Trophoblast cell (in vitro differentiated cells and primary cell): Measurements from ENCODE around the gene UBALD2.
A peak's percentile ranks its signal among the peaks of the same experiment; 100 is the strongest.

Experiments
- DNase-seq, 2 donors: peaks; one replicate each; pipeline ENCODE4 v3.0.0-alpha.2; 2016
- H2AFZ ChIP-seq: 2 replicates; pipeline ENCODE4 v1.6.1; 2013; ENCODE audit warnings: low read length, moderate library complexity, mild to moderate bottlenecking; ENCODE audit not compliant: insufficient read depth, poor library complexity
- H2AK5ac ChIP-seq: 2 replicates; pipeline ENCODE4 v1.6.1; 2013; ENCODE audit warnings: mild to moderate bottlenecking, low read length
- H2BK120ac ChIP-seq: 2 replicates; pipeline ENCODE4 v1.6.1; 2013; ENCODE audit warnings: low read length, mild to moderate bottlenecking, moderate library complexity; ENCODE audit not compliant: insufficient read depth, poor library complexity
- H2BK12ac ChIP-seq: 2 replicates; pipeline ENCODE4 v1.6.1; 2013; ENCODE audit warnings: mild to moderate bottlenecking, low read length, moderate library complexity
- H2BK5ac ChIP-seq: 2 replicates; pipeline ENCODE4 v1.6.1; 2013; ENCODE audit warnings: low read length, low read depth, moderate library complexity, mild to moderate bottlenecking; ENCODE audit not compliant: poor library complexity
- H3K14ac ChIP-seq: 2 replicates; pipeline ENCODE4 v1.6.1; 2013; ENCODE audit warnings: mild to moderate bottlenecking, low read length
- H3K18ac ChIP-seq: 2 replicates; pipeline ENCODE4 v1.6.1; 2013; ENCODE audit warnings: mild to moderate bottlenecking, low read length
- H3K23ac ChIP-seq: 2 replicates; pipeline ENCODE4 v1.6.1; 2013; ENCODE audit warnings: low read length
- H3K27ac ChIP-seq: 2 replicates; pipeline ENCODE4 v1.5.1; 2013; ENCODE audit warnings: low read depth, mild to moderate bottlenecking, inconsistent platforms, low read length, moderate library complexity
- H3K27me3 ChIP-seq: 2 replicates; pipeline ENCODE4 v1.6.1; 2013; ENCODE audit warnings: inconsistent platforms, mild to moderate bottlenecking, low read length, moderate library complexity; ENCODE audit not compliant: insufficient read depth
- H3K36me3 ChIP-seq, 2 experiments: 1 replicate in 1 of 2; 2 replicates in 1 of 2; pipeline ENCODE4 v1.6.1; 2013; ENCODE audit warnings: low read length in 2 of 2, mild to moderate bottlenecking in 2 of 2, moderate library complexity in 1 of 2; ENCODE audit not compliant: insufficient read depth in 2 of 2, control insufficient read depth in 1 of 2
- H3K4ac ChIP-seq: 2 replicates; pipeline ENCODE4 v1.6.1; 2013; ENCODE audit warnings: low read depth, mild to moderate bottlenecking, low read length, moderate library complexity
- H3K4me1 ChIP-seq, 2 experiments: 1 replicate in 1 of 2; 2 replicates in 1 of 2; pipeline ENCODE4 v1.6.1; 2013; ENCODE audit warnings: low read length in 2 of 2, mild to moderate bottlenecking in 2 of 2, moderate library complexity in 1 of 2; ENCODE audit not compliant: insufficient read depth in 2 of 2, control insufficient read depth in 1 of 2
- H3K4me2 ChIP-seq: 2 replicates; pipeline ENCODE4 v1.6.1; 2013; ENCODE audit warnings: inconsistent platforms, mild to moderate bottlenecking, low read length, moderate library complexity
- H3K4me3 ChIP-seq: 2 replicates; pipeline ENCODE4 v1.5.1; 2013; ENCODE audit warnings: mild to moderate bottlenecking, low read depth, low read length, inconsistent platforms
- H3K79me1 ChIP-seq: one replicate; pipeline ENCODE4 v1.6.1; 2013; ENCODE audit warnings: low read length
- H3K79me2 ChIP-seq: 2 replicates; pipeline ENCODE4 v1.6.1; 2013; ENCODE audit warnings: low read length, mild to moderate bottlenecking; ENCODE audit not compliant: control insufficient read depth, insufficient read depth, poor library complexity
- H3K9ac ChIP-seq: 2 replicates; pipeline ENCODE4 v1.6.1; 2013; ENCODE audit warnings: mild to moderate bottlenecking, low read length
- H3K9me3 ChIP-seq: 2 replicates; pipeline ENCODE4 v1.6.1; 2013; ENCODE audit warnings: low read depth, mild to moderate bottlenecking, control low read depth, inconsistent platforms, low read length; ENCODE audit not compliant: insufficient read depth
- H4K12ac ChIP-seq: 2 replicates; pipeline ENCODE4 v1.6.1; 2013; ENCODE audit warnings: low read depth, mild to moderate bottlenecking, low read length, moderate library complexity
- H4K8ac ChIP-seq: 2 replicates; pipeline ENCODE4 v1.6.1; 2013; ENCODE audit warnings: low read depth, mild to moderate bottlenecking, low read length, moderate library complexity
- H4K91ac ChIP-seq: one replicate; pipeline ENCODE4 v1.6.1; 2013; ENCODE audit warnings: low read depth, mild to moderate bottlenecking, low read length, moderate library complexity
- WGBS: extraction: QIAGEN DNeasy Blood & Tissue Kit; methylation state at CpG from one replicate; pipeline ENCODE4 v1.1.7; 2013; ENCODE audit warnings: missing lambda C conversion rate; ENCODE audit not compliant: insufficient read length, insufficient coverage; ENCODE audit errors: extremely low coverage; 5-methylcytosine and 5-hydroxymethylcytosine counted together

Gene UBALD2

DNA sequence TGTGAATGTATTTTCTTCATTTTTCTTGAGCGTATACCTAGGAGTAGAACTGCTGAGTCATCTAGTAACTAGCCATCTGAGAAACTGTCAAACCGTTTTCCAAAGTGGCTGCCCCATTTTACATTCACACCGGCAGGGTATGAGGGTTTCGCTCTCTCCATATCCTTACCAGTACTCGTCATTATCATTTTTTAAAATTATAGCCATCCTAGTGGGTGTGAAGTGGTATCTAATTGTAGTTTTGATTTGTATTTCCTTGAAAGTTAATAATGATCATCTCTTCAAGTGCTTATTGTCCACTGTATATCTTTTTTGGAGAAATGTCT, 30.8 kb upstream of the UBALD2 start:
- H2BK12ac ChIP-seq, result no peak overlapping the region

DNA sequence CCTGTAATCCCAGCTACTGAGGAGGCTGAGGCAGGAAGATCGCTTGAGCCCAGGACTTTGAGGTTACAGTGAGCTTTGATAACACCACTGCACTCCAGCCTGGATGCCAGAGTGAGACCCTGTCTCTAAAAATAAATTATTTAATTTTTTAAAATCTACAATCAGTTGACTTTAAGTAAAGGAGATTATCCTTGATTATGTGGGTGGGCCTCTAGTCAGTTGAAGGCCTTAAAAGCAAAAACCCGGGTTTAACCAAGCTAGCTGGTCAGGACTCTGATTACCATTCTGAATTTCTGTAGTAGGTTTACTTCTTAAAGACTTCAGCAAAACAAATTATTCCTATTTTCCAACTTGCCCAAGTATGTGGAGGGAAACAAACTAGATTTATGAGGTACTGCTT, 29.3 kb upstream of the UBALD2 start:
- Histone ChIP-seq H4K8ac (no peak overlapping the region), H3K36me3 (no peaks in the 10 kb centered on the region), H2BK120ac (no peak overlapping the region), H3K27me3 (peaks cover 10% of the 10 kb centered on the region), H3K23ac (no peak overlapping the region), H3K4ac (no peak overlapping the region), H3K27ac (no peak overlapping the region), H3K4me1 (peaks cover 4 to 6% of the 10 kb centered on the region in 2 experiments), H2BK12ac (no peak overlapping the region), H2AK5ac (no peak overlapping the region), H3K14ac (no peak overlapping the region), H3K79me2 (no peaks in the 10 kb centered on the region), H3K4me3 (no peak overlapping the region), H3K18ac (no peak overlapping the region), H4K91ac (peak overlapping the region; percentile 6), H2AFZ (no peak overlapping the region), H3K9me3 (no peaks in the 10 kb centered on the region), H2BK5ac (no peak overlapping the region), H3K4me2 (no peak overlapping the region), H4K12ac (no peak overlapping the region), H3K9ac (no peak overlapping the region), H3K79me1 (no peaks in the 10 kb centered on the region)
- no peak for DNase-seq
- no CpG with 5 or more reads among the region's 2 CpGs for WGBS

More for the DNA sequence above, 30.8 kb upstream of the UBALD2 start:
- no peak for DNase-seq
- Histone ChIP-seq H2BK120ac (no peak overlapping the region), H3K79me1 (no peaks in the 10 kb centered on the region), H3K79me2 (no peaks in the 10 kb centered on the region), H2BK5ac (no peak overlapping the region), H3K27me3 (no peaks in the 10 kb centered on the region), H3K14ac (no peak overlapping the region), H3K9me3 (no peaks in the 10 kb centered on the region), H3K18ac (no peak overlapping the region), H4K12ac (no peak overlapping the region), H3K4me2 (no peak overlapping the region), H2AK5ac (no peak overlapping the region), H2AFZ (no peak overlapping the region), H3K27ac (no peak overlapping the region), H3K4me3 (no peak overlapping the region), H4K8ac (no peak overlapping the region), H3K4me1 (no peaks in the 10 kb centered on the region), H3K9ac (no peak overlapping the region), H3K36me3 (no peaks in the 10 kb centered on the region), H4K91ac (no peak overlapping the region), H3K4ac (no peak overlapping the region), H3K23ac (no peak overlapping the region)
- WGBS, result no CpG with 5 or more reads among the region's 5 CpGs

DNA sequence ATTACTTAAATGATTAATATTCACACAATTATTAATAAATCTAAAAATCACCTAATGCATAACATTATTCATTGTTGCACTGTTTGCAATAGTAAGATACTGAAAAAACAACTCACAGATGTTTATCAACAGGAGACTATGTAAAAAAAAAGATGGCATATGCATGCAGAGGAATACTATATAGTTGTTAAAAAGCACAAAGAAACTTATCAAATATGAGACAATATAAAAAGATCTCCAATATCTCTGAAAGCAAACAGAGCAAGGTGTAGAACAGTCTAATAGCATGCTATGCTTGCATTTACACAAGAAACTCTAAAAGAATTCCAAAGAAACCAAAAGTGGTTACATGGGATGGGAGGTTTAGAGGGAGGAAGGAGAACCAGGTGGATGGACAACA, 28.5 kb upstream of the UBALD2 start:
- Histone ChIP-seq H3K23ac (no peak overlapping the region), H3K36me3 (no peaks in the 10 kb centered on the region), H3K27ac (no peak overlapping the region), H3K79me2 (no peaks in the 10 kb centered on the region), H2BK5ac (no peak overlapping the region), H3K4ac (no peak overlapping the region), H3K9me3 (no peaks in the 10 kb centered on the region), H3K9ac (no peak overlapping the region), H3K4me3 (no peak overlapping the region), H3K14ac (no peak overlapping the region), H2BK12ac (no peak overlapping the region), H2AFZ (no peak overlapping the region), H3K4me2 (no peak overlapping the region), H4K8ac (no peak overlapping the region), H3K79me1 (no peaks in the 10 kb centered on the region), H2AK5ac (no peak overlapping the region), H4K91ac (no peak overlapping the region), H2BK120ac (no peak overlapping the region), H4K12ac (no peak overlapping the region), H3K18ac (no peak overlapping the region), H3K27me3 (peaks cover 13% of the 10 kb centered on the region), H3K4me1 (peaks cover 4 to 7% of the 10 kb centered on the region in 2 experiments)
- no peak for DNase-seq

DNA sequence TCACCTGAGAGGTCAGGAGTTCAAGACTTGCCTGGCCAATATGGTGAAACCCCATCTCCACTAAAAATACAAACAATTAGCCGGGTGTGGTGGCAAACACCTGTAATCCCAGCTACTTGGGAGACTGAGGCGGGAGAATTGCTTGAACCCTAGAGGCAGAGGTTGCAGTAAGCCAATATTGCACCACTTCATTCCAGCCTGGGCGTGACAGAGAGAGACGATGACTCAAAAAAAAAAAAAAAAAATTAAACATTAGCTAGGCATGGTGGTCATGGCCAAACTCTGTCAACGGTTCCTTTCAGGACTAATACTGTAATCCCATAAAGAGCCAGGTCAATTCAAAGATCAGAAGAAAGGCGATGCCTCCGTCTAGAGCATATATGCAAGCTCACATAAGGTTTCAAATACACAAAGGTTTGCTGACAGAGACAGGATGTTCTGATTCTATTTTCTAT, 27.3 kb upstream of the UBALD2 start:
- H2BK5ac ChIP-seq, result no peak overlapping the region
- no peak overlapping the region for H4K91ac ChIP-seq
- H3K4me1 ChIP-seq, result peaks cover 4 to 7% of the 10 kb centered on the region in 2 experiments
- H3K4ac ChIP-seq, result no peak overlapping the region
- no peaks in the 10 kb centered on the region for H3K79me2 ChIP-seq
- no CpG with 5 or more reads among the region's 7 CpGs for WGBS
- H3K27me3 ChIP-seq, result peaks cover 13% of the 10 kb centered on the region
- no peak overlapping the region for H4K12ac ChIP-seq
- no peak overlapping the region for H2BK120ac ChIP-seq
- no peak overlapping the region for H2AK5ac ChIP-seq
- H3K9ac ChIP-seq, result no peak overlapping the region
- DNase-seq, result peak in 1 of 2 donors; percentile 61
- H3K4me2 ChIP-seq, result no peak overlapping the region
- H3K4me3 ChIP-seq, result no peak overlapping the region
- H2AFZ ChIP-seq, result no peak overlapping the region
- no peak overlapping the region for H3K18ac ChIP-seq
- no peaks in the 10 kb centered on the region for H3K36me3 ChIP-seq
- H2BK12ac ChIP-seq, result no peak overlapping the region
- H3K14ac ChIP-seq, result no peak overlapping the region
- H3K79me1 ChIP-seq, result no peaks in the 10 kb centered on the region
- no peak overlapping the region for H3K27ac ChIP-seq
- H4K8ac ChIP-seq, result no peak overlapping the region
- no peak overlapping the region for H3K23ac ChIP-seq
- H3K9me3 ChIP-seq, result no peaks in the 10 kb centered on the region
